Neural crest cell (in vitro differentiated cells): ENCODE data around the gene GFRA4. TPM values are rescaled to one million over a fixed set of nuclear protein-coding genes. Genes with fewer than 3 reads are reported as not detected.

Source experiments
- DNase-seq: peaks from one replicate; pipeline ENCODE4 v3.0.0; 2021; ENCODE audit warnings: low read depth, mixed read lengths, low spot score
- H3K27ac Mint-ChIP-seq: one replicate; pipeline ENCODE4 v1.8.0; 2021; ENCODE audit warnings: mild to moderate bottlenecking, mixed read lengths; ENCODE audit not compliant: unreplicated experiment
- H3K27me3 Mint-ChIP-seq: 2 replicates; pipeline ENCODE4 v1.8.0; 2021; ENCODE audit warnings: low read depth, mild to moderate bottlenecking, mixed read lengths
- H3K36me3 Mint-ChIP-seq: 2 replicates; pipeline ENCODE4 v1.8.0; 2021; ENCODE audit warnings: low read depth, mild to moderate bottlenecking, mixed read lengths
- H3K4me1 Mint-ChIP-seq: 2 replicates; pipeline ENCODE4 v1.8.0; 2021; ENCODE audit warnings: mixed read lengths
- H3K4me3 Mint-ChIP-seq: one replicate; pipeline ENCODE4 v1.8.0; 2021; ENCODE audit warnings: mild to moderate bottlenecking, mixed read lengths
- H3K9me3 Mint-ChIP-seq: 2 replicates; pipeline ENCODE4 v1.8.0; 2021; ENCODE audit warnings: mixed read lengths
- CTCF ChIP-seq: fragments of 200-600 bp; sonication (generic); conservative IDR thresholded peaks from 2 replicates; pipeline ENCODE4 v1.5.0; 2021; ENCODE audit warnings: antibody characterized with exemption, mild to moderate bottlenecking
- total RNA-seq: library from RNA; stranded (reverse); gene quantifications from 2 replicates; pipeline ENCODE4 v1.2.1, GENCODE V29; 2021

GFRA4 gene
- total RNA-seq, 1 donor from 2014 or later, result not detected

- Mint-ChIP-seq H3K27ac (no peak overlapping the region), H3K9me3 (no peaks in the 10 kb centered on the region), H3K36me3 (no peaks in the 10 kb centered on the region), H3K4me1 (no peaks in the 10 kb centered on the region), H3K27me3 (no peaks in the 10 kb centered on the region), H3K4me3 (no peak overlapping the region)
- no peak for DNase-seq
- no peak for TF ChIP-seq CTCF
Measured at GRCh38 chr20:3696745-3697587, 33.8 kb upstream of the GFRA4 start.

- Mint-ChIP-seq H3K4me1 (no peaks in the 10 kb centered on the region), H3K9me3 (no peaks in the 10 kb centered on the region), H3K4me3 (no peak overlapping the region), H3K27me3 (no peaks in the 10 kb centered on the region), H3K27ac (no peak overlapping the region), H3K36me3 (no peaks in the 10 kb centered on the region)
- no peak for DNase-seq
- TF ChIP-seq CTCF, result peak; percentile 61
Measured at GRCh38 chr20:3696200-3696599, 33.0 kb upstream of the GFRA4 start.

GRCh38 chr20:3694864-3695263, 31.7 kb upstream of the GFRA4 start:
- no peaks in the 10 kb centered on the region for H3K27me3 Mint-ChIP-seq
- H3K4me3 Mint-ChIP-seq, result no peak overlapping the region
- H3K9me3 Mint-ChIP-seq, result no peaks in the 10 kb centered on the region
- H3K36me3 Mint-ChIP-seq, result no peaks in the 10 kb centered on the region
- no peaks in the 10 kb centered on the region for H3K4me1 Mint-ChIP-seq
- H3K27ac Mint-ChIP-seq, result no peak overlapping the region
- no peak for DNase-seq
- no peak for TF ChIP-seq CTCF

GRCh38 chr20:3693376-3693775, 30.2 kb upstream of the GFRA4 start:
- DNase-seq, result no peak
- Mint-ChIP-seq H3K27me3 (no peaks in the 10 kb centered on the region), H3K27ac (no peak overlapping the region), H3K36me3 (no peaks in the 10 kb centered on the region), H3K4me3 (no peak overlapping the region), H3K4me1 (no peaks in the 10 kb centered on the region), H3K9me3 (no peaks in the 10 kb centered on the region)
- no peak for TF ChIP-seq CTCF

- DNase-seq, result no peak
- no peak for TF ChIP-seq CTCF
- Mint-ChIP-seq H3K9me3 (no peaks in the 10 kb centered on the region), H3K27ac (no peak overlapping the region), H3K27me3 (no peaks in the 10 kb centered on the region), H3K4me3 (no peak overlapping the region), H3K36me3 (no peaks in the 10 kb centered on the region), H3K4me1 (peaks cover 1% of the 10 kb centered on the region)
Measured at GRCh38 chr20:3692706-3693294, 29.6 kb upstream of the GFRA4 start.
